Endothelial cell of umbilical vein (primary cell): ENCODE results near the gene CNTFR. TPM values are rescaled to one million over a fixed set of nuclear protein-coding genes. Genes with fewer than 3 reads are reported as not detected.

Experiments
- BruUV-seq: library from RNA; stranded (reverse); fragments of 400-500 nt; replicated peaks from 2 replicates; lab custom pipeline; 2021; lab: Mats Ljungman, UMichigan
- CTCF ChIA-PET: fragments of 300-600, 350-600 bp; sonication (Branson Sonifier 250); formaldehyde crosslinking; loops from one replicate; lab custom pipeline; 2021; ENCODE audit warnings: antibody characterized with exemption, inconsistent platforms; lab: Charles Lee
- POLR2A ChIA-PET: fragments of 300-600, 350-600 bp; sonication (Branson Sonifier 250); formaldehyde crosslinking; loops from one replicate; lab custom pipeline; 2021; ENCODE audit warnings: antibody characterized with exemption, inconsistent platforms; lab: Charles Lee
- DNase-seq: peaks from one replicate; pipeline ENCODE4 v3.0.0-alpha.2; 2011; ENCODE audit warnings: low read depth, low spot score
- FAIRE-seq: peaks from 2 replicates; lab custom pipeline; 2011; peaks lifted over from hg19 to GRCh38; lab: Jason Lieb, UNC
- H2AFZ ChIP-seq: 2 replicates; pipeline ENCODE4 v1.6.0; 2012; ENCODE audit warnings: low read depth, low read length, control low read depth, inconsistent platforms
- H3K27ac ChIP-seq: 2 replicates; pipeline ENCODE4 v1.5.1; 2011; ENCODE audit warnings: low read depth, mild to moderate bottlenecking, control low read depth, low read length, moderate library complexity; ENCODE audit not compliant: insufficient read depth
- H3K27me3 ChIP-seq, 2 experiments: 2 replicates each; pipeline versions ENCODE4 v1.6.0 to v1.6.1; 2011; ENCODE audit warnings: low read length in 2 of 2, mixed read lengths in 1 of 2; ENCODE audit not compliant: control insufficient read depth in 2 of 2, insufficient read depth in 2 of 2
- H3K36me3 ChIP-seq, 2 experiments: 2 replicates in 1 of 2; 3 replicates in 1 of 2; pipeline ENCODE4 v1.5.1; 2011; ENCODE audit warnings: low read length in 2 of 2, mild to moderate bottlenecking in 1 of 2, moderate library complexity in 1 of 2; ENCODE audit not compliant: control insufficient read depth in 2 of 2, insufficient read depth in 2 of 2; ENCODE audit errors: extremely low read depth in 1 of 2
- H3K4me1 ChIP-seq: 3 replicates; pipeline ENCODE4 v1.5.1; 2011; ENCODE audit warnings: mild to moderate bottlenecking, low read length; ENCODE audit not compliant: control insufficient read depth, insufficient read depth; ENCODE audit errors: extremely low read depth
- H3K4me2 ChIP-seq: 2 replicates; pipeline ENCODE4 v1.6.1; 2011; ENCODE audit warnings: low read length, control low read depth, mixed read lengths; ENCODE audit not compliant: insufficient read depth
- H3K4me3 ChIP-seq, 3 experiments: fragments of 200-600 bp in 1 of 3; sonication (generic), shearing (Covaris generic) in 1 of 3; replicated peaks in 1 of 3; 2 replicates each; pipeline ENCODE4 v1.5.1; 2011 to 2016; ENCODE audit warnings: control low read depth in 3 of 3, low read length in 3 of 3, mild to moderate bottlenecking in 2 of 3, inconsistent platforms in 1 of 3, low read depth in 1 of 3, moderate library complexity in 1 of 3; ENCODE audit not compliant: insufficient read depth in 1 of 3
- H3K79me2 ChIP-seq: 2 replicates; pipeline ENCODE4 v1.6.0; 2012; ENCODE audit warnings: low read length, inconsistent platforms; ENCODE audit not compliant: control insufficient read depth, insufficient read depth
- H3K9ac ChIP-seq: replicated peaks from 2 replicates; pipeline ENCODE3; 2011; ENCODE audit warnings: low read length, control low read depth; ENCODE audit not compliant: insufficient read depth; ENCODE audit errors: extremely low read depth
- H3K9me1 ChIP-seq: replicated peaks from 3 replicates; pipeline ENCODE4 v1.6.0; 2011; ENCODE audit warnings: mild to moderate bottlenecking, low read length; ENCODE audit not compliant: control insufficient read depth, insufficient read depth; ENCODE audit errors: extremely low read depth
- H3K9me3 ChIP-seq: replicated peaks from 2 replicates; pipeline ENCODE4 v1.5.1; 2012; ENCODE audit warnings: low read length, inconsistent platforms; ENCODE audit not compliant: control insufficient read depth, insufficient read depth
- H4K20me1 ChIP-seq: replicated peaks from 2 replicates; pipeline ENCODE3; 2011; ENCODE audit warnings: mild to moderate bottlenecking, low read length; ENCODE audit not compliant: control insufficient read depth, insufficient read depth; ENCODE audit errors: extremely low read depth
- EZH2 ChIP-seq: IDR thresholded peaks from 2 replicates; pipeline ENCODE4 v1.6.1; 2012; ENCODE audit warnings: borderline replicate concordance, low read depth, mild to moderate bottlenecking, moderate library complexity, low read length, inconsistent platforms; ENCODE audit not compliant: severe bottlenecking
- FOS ChIP-seq: IDR thresholded peaks from 2 replicates; pipeline ENCODE4 v1.6.1; 2011; ENCODE audit warnings: mild to moderate bottlenecking, low read length, moderate library complexity, borderline replicate concordance; ENCODE audit not compliant: insufficient read depth
- GATA2 ChIP-seq: IDR thresholded peaks from 2 replicates; pipeline ENCODE4 v1.7.0; 2011; ENCODE audit warnings: low read depth, mild to moderate bottlenecking, moderate library complexity, mixed read lengths, low read length; ENCODE audit not compliant: insufficient read length, insufficient read depth
- JUN ChIP-seq: IDR thresholded peaks from 2 replicates; pipeline ENCODE4 v1.6.1; 2011; ENCODE audit warnings: borderline replicate concordance, low read depth; ENCODE audit not compliant: insufficient read length, insufficient read depth
- MAX ChIP-seq: IDR thresholded peaks from 2 replicates; pipeline ENCODE4 v1.6.1; 2011; ENCODE audit not compliant: insufficient read depth, insufficient read length
- MYC ChIP-seq: IDR thresholded peaks from one replicate; pipeline ENCODE4 v1.6.1; 2011; ENCODE audit warnings: mild to moderate bottlenecking, low read depth, low read length
- POLR2A ChIP-seq: IDR thresholded peaks from 2 replicates; pipeline ENCODE4 v1.6.1; 2012; ENCODE audit warnings: low read depth, mild to moderate bottlenecking, control low read depth, low read length
- POLR2AphosphoS5 ChIP-seq: IDR thresholded peaks from 2 replicates; pipeline ENCODE4 v1.6.1; 2012; ENCODE audit warnings: low read depth, mild to moderate bottlenecking, control low read depth, low read length, moderate library complexity; ENCODE audit not compliant: insufficient read depth
- dilution Hi-C: fragments of 300-500 bp; cut with MboI; formaldehyde crosslinking; loops from one replicate; pipeline ENCODE4 v1.15.0; 2019; ENCODE audit warnings: low sequenced_read_pairs; ENCODE audit not compliant: extremely low pct_ligation_motif_present
- intact Hi-C: fragments of 100-400 bp; cut with micrococcal nuclease; formaldehyde crosslinking; loops from one replicate; pipeline ENCODE4 v1.10.0; 2022
- polyA plus RNA-seq, 4 experiments: library from polyadenylated mRNA; depleted of rRNA in 3 of 4; stranded (reverse) in 3 of 4; unstranded in 1 of 4; fragments of >200 nt; gene quantifications; 2 replicates each; pipeline versions ENCODE4 v1.2.1 to v1.2.3, GENCODE V29; 2011 to 2012; ENCODE audit warnings: missing spikeins in 1 of 4
- total RNA-seq: library from RNA; stranded (reverse); gene quantifications from 2 replicates; pipeline ENCODE4 v1.2.3, GENCODE V29; 2021
- TF ChIP-seq, protein P1 (sequence below), 2 donors: IDR thresholded peaks; 1 replicate in 1 of 2; 2 replicates in 1 of 2; pipeline ENCODE4 v1.5.1; 2011; ENCODE audit warnings: low read length in 2 of 2, mild to moderate bottlenecking in 2 of 2, moderate library complexity in 2 of 2, control low read depth in 1 of 2, inconsistent platforms in 1 of 2, low read depth in 1 of 2; ENCODE audit not compliant: insufficient read depth in 1 of 2; ENCODE audit errors: extremely low read depth in 1 of 2

Gene CNTFR
- total and polyA plus RNA-seq, 2 donors (not counting 3 experiments of a cell fraction or from before 2014, with no cell fraction given) = not detected

DNA sequence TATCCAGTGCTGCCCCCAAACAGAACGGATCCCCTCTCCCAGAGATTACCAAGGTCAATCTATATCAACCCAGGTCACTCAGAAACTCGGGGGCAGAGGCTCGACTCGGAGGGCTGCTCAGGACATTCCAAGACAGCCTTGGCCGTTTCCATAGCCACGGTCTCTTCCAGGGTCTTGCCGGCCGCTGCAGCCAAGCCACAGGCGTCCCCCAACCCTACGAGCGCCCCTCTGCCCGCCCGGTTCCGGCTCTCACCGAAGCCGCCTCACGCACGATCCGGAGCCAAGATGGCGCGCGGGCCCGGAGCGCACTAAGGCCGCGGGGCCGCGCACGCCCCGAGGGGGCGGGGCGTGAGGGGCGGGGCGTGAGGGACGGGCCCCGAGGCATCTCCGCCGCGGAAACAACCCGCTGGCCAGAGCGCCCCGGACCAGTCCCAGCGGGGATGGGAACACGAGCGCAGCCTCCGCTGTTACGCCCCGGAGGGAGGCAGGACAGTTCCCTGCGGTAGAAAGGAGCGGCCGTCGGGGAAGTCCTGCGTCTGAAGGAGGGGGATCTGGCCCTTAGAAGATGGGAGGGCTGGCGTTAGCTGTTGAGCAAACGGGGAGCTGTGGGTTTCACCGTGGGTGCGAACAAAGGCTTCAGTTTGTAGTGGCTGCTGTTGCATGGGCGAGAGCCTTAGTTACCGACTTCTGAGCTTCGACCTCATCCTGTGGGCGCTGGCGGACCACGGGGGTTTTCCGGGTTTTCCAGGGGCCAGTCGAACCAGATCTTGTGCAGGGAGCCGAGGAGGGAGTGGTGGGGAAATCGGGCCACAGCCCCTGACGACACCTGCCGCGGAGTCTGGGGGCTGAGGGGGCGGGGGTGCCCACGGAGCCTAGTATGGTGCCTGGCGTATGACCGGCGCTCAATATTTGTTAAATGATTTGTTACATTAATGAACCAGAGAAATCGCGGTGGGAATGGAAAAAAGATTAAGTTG lies 22.6 kb upstream of the CNTFR start, which contains the start of gene RPP25L:
RPP25L (minus strand) TSS at position 287 of the 977 bp plus-strand sequence. CDS start 801 bp downstream, outside the sequence.
- H2AFZ ChIP-seq = peak within 1 kb of the TSS; percentile 96
- dilution Hi-C loops (no loop called here), intact Hi-C loops (loop anchor here (1.0 to 5.0 kb wide), 3 partner anchors 22 to 155 kb away; partner anchors contain the start of genes DNAI1 and FAM219A)
- CTCF ChIA-PET = interaction anchor here (0.7 to 7.1 kb wide), 8 partner anchors 8 to 53 kb away, joined by 3 to 130 read pairs (median 5); partner anchors contain the start of genes ARID3C, DCTN3 and SIGMAR1
- H3K9ac ChIP-seq = peak within 1 kb of the TSS; percentile 93
- H3K4me1 ChIP-seq = peaks cover 13% of the 10 kb centered on the region
- peak within 1 kb of the TSS; percentile 71 for H3K4me2 ChIP-seq
- no peaks in the 10 kb centered on the region for H3K9me1 ChIP-seq
- peak; percentile 94 for FAIRE-seq
- H3K27me3 ChIP-seq = no peaks in the 10 kb centered on the region
- peak within 1 kb of the TSS; percentile 72 for H3K27ac ChIP-seq
- no TSS peak for BruUV-seq
- peak; percentile 83 for DNase-seq
- TF ChIP-seq POLR2AphosphoS5 (peak; percentile 92), GATA2 (no peak), POLR2A (peak; percentile 87), EZH2 (no peak), FOS (no peak), JUN (no peak), MYC (no peak), MAX (no peak)
- TF ChIP-seq, protein P1, sequence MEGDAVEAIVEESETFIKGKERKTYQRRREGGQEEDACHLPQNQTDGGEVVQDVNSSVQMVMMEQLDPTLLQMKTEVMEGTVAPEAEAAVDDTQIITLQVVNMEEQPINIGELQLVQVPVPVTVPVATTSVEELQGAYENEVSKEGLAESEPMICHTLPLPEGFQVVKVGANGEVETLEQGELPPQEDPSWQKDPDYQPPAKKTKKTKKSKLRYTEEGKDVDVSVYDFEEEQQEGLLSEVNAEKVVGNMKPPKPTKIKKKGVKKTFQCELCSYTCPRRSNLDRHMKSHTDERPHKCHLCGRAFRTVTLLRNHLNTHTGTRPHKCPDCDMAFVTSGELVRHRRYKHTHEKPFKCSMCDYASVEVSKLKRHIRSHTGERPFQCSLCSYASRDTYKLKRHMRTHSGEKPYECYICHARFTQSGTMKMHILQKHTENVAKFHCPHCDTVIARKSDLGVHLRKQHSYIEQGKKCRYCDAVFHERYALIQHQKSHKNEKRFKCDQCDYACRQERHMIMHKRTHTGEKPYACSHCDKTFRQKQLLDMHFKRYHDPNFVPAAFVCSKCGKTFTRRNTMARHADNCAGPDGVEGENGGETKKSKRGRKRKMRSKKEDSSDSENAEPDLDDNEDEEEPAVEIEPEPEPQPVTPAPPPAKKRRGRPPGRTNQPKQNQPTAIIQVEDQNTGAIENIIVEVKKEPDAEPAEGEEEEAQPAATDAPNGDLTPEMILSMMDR (IDR thresholded peaks at IDR 0.05; ENCODE audit: extremely low read depth in 1 of 2, insufficient read depth in 1 of 2, low read depth in 1 of 2, low read length in 2 of 2) = no peak
- H4K20me1 ChIP-seq = no peaks in the 10 kb centered on the region
- H3K79me2 ChIP-seq = peaks cover 2% of the 10 kb centered on the region
- H3K36me3 ChIP-seq = peaks cover 0 to 11% of the 10 kb centered on the region in 2 experiments
- no peaks in the 10 kb centered on the region for H3K9me3 ChIP-seq
- H3K4me3 ChIP-seq = peak within 1 kb of the TSS; percentile 41 to 79 (median 77)
- POLR2A ChIA-PET = interaction anchor here (1.5 kb wide), 1 partner anchor 23 kb away, joined by 3 read pairs; no protein-coding TSS in a partner anchor
